GM23338 (cell line): Measurements from ENCODE around the gene COL18A1. TPM values are rescaled to one million over a fixed set of nuclear protein-coding genes. Genes with fewer than 3 reads are reported as not detected.
A peak's percentile ranks its signal among the peaks of the same experiment; 100 is the strongest.

ENCODE experiments used
- ATAC-seq: fragments of 200-7000 bp; cut with Tn5 transposase; 3 replicates; pipeline ENCODE4 v1.9.1; 2020
- DNase-seq: peaks from one replicate; pipeline ENCODE4 v3.0.0-alpha.2; 2015; ENCODE audit warnings: low spot score
- H2AFZ ChIP-seq: fragments of 200-600 bp; sonication (generic); 2 replicates; pipeline ENCODE4 v1.8.0; 2016; ENCODE audit warnings: antibody characterized with exemption, mild to moderate bottlenecking, moderate library complexity
- H3F3A ChIP-seq: fragments of 200-600 bp; sonication (generic); replicated peaks from 2 replicates; pipeline ENCODE4 v1.8.0; 2017; ENCODE audit warnings: antibody characterized with exemption, mixed run types, low read depth
- H3K27ac ChIP-seq: fragments of 200-600 bp; sonication (generic); 2 replicates; pipeline ENCODE4 v1.6.1; 2016; ENCODE audit warnings: low read depth
- H3K27me3 ChIP-seq: fragments of 200-600 bp; sonication (generic); 2 replicates; pipeline ENCODE4 v1.8.0; 2016; ENCODE audit warnings: mild to moderate bottlenecking, mixed run types, moderate library complexity; ENCODE audit not compliant: insufficient read depth
- H3K36me3 ChIP-seq: fragments of 200-600 bp; sonication (generic); 2 replicates; pipeline ENCODE4 v1.8.0; 2016; ENCODE audit warnings: mild to moderate bottlenecking; ENCODE audit not compliant: insufficient read depth
- H3K4me1 ChIP-seq: fragments of 200-600 bp; sonication (generic); 2 replicates; pipeline ENCODE4 v1.8.0; 2016; ENCODE audit warnings: mild to moderate bottlenecking, moderate library complexity; ENCODE audit not compliant: insufficient read depth
- H3K4me2 ChIP-seq: fragments of 200-600 bp; sonication (generic); 2 replicates; pipeline ENCODE4 v1.7.1; 2017; ENCODE audit warnings: mixed run types
- H3K4me3 ChIP-seq: fragments of 200-600 bp; sonication (generic); 2 replicates; pipeline ENCODE4 v1.6.1; 2016; ENCODE audit warnings: mixed run types
- H3K79me2 ChIP-seq: fragments of 200-600 bp; sonication (generic); replicated peaks from 2 replicates; pipeline ENCODE4 v1.8.0; 2017; ENCODE audit warnings: mild to moderate bottlenecking; ENCODE audit not compliant: insufficient read depth
- H3K9me2 ChIP-seq: fragments of 200-600 bp; sonication (generic); 2 replicates; pipeline ENCODE4 v1.8.0; 2017; ENCODE audit not compliant: insufficient read depth
- H4K20me1 ChIP-seq: fragments of 200-600 bp; sonication (generic); replicated peaks from 2 replicates; pipeline ENCODE4 v1.8.0; 2017; ENCODE audit warnings: mild to moderate bottlenecking; ENCODE audit not compliant: insufficient read depth
- H3K27ac Mint-ChIP-seq: 2 replicates; pipeline ENCODE4 v1.8.0; 2020; ENCODE audit warnings: inconsistent platforms, mild to moderate bottlenecking, moderate library complexity, mixed read lengths
- H3K27me3 Mint-ChIP-seq: 3 replicates; pipeline ENCODE4 v1.8.0; 2022; ENCODE audit warnings: low read depth, mild to moderate bottlenecking, moderate library complexity, mixed read lengths, inconsistent platforms; ENCODE audit not compliant: insufficient read depth, poor library complexity
- H3K36me3 Mint-ChIP-seq: 3 replicates; pipeline ENCODE4 v1.8.0; 2021; ENCODE audit warnings: low read depth, mild to moderate bottlenecking, inconsistent platforms, moderate library complexity, mixed read lengths
- H3K4me1 Mint-ChIP-seq: 3 replicates; pipeline ENCODE4 v1.8.0; 2020; ENCODE audit warnings: mild to moderate bottlenecking, inconsistent platforms, mixed read lengths
- H3K4me3 Mint-ChIP-seq: 3 replicates; pipeline ENCODE4 v1.8.0; 2021; ENCODE audit warnings: moderate library complexity, mild to moderate bottlenecking, inconsistent platforms, mixed read lengths
- H3K9me3 Mint-ChIP-seq: 3 replicates; pipeline ENCODE4 v1.8.0; 2020; ENCODE audit warnings: moderate library complexity, mild to moderate bottlenecking, inconsistent platforms, mixed read lengths
- CREB1 ChIP-seq: fragments of 250-450 bp; sonication (Bioruptor Pico); IDR thresholded peaks from 2 replicates; pipeline ENCODE4 v1.5.0; 2020; ENCODE audit warnings: low read depth, mild to moderate bottlenecking, moderate library complexity
- CTCF ChIP-seq, 2 experiments: fragments of 200-600 bp in 1 of 2; sonication (generic) in 1 of 2; conservative IDR thresholded peaks; 2 replicates each; pipeline versions ENCODE4 v1.5.1 to v1.6.1; 2016 to 2017; ENCODE audit warnings: antibody characterized with exemption in 2 of 2, low read depth in 2 of 2, mild to moderate bottlenecking in 2 of 2, moderate library complexity in 1 of 2
- ETS1 ChIP-seq: IDR thresholded peaks from 2 replicates; pipeline ENCODE4 v1.6.1; 2016; ENCODE audit warnings: antibody characterized with exemption
- EZH2 ChIP-seq: fragments of 200-600 bp; sonication (generic); IDR thresholded peaks from one replicate; pipeline ENCODE4 v1.8.0; 2017; ENCODE audit warnings: antibody characterized with exemption, mild to moderate bottlenecking, low read depth; ENCODE audit not compliant: unreplicated experiment
- EZH2phosphoT487 ChIP-seq: fragments of 200-600 bp; sonication (generic); IDR thresholded peaks from one replicate; pipeline ENCODE4 v1.8.1; 2018; ENCODE audit warnings: antibody characterized with exemption; ENCODE audit not compliant: unreplicated experiment
- JUNB ChIP-seq: IDR thresholded peaks from one replicate; pipeline ENCODE4 v1.6.1; 2016; ENCODE audit warnings: antibody characterized with exemption; ENCODE audit not compliant: unreplicated experiment
- NANOG ChIP-seq: IDR thresholded peaks from 2 replicates; pipeline ENCODE4 v1.6.1; 2016; ENCODE audit warnings: antibody characterized with exemption, borderline replicate concordance
- POLR2AphosphoS5 ChIP-seq: IDR thresholded peaks from 2 replicates; pipeline ENCODE4 v1.6.1; 2016; ENCODE audit warnings: antibody characterized with exemption, low read depth
- REST ChIP-seq: IDR thresholded peaks from one replicate; pipeline ENCODE4 v1.6.1; 2018; ENCODE audit warnings: antibody characterized with exemption; ENCODE audit not compliant: unreplicated experiment
- STAT1 ChIP-seq: IDR thresholded peaks from one replicate; pipeline ENCODE4 v1.6.1; 2016; ENCODE audit warnings: antibody characterized with exemption; ENCODE audit not compliant: unreplicated experiment
- ZNF114 ChIP-seq: fragments of 250-450 bp; sonication (Bioruptor Pico); IDR thresholded peaks from 2 replicates; pipeline ENCODE4 v1.5.0; 2020; ENCODE audit warnings: mild to moderate bottlenecking, moderate library complexity
- ZNF331 ChIP-seq: fragments of 250-450 bp; sonication (Bioruptor Pico); IDR thresholded peaks from 2 replicates; pipeline ENCODE4 v1.5.0; 2020; ENCODE audit warnings: low read depth, mild to moderate bottlenecking, moderate library complexity
- ZNF462 ChIP-seq: fragments of 250-450 bp; sonication (Bioruptor Pico); IDR thresholded peaks from 2 replicates; pipeline ENCODE4 v1.5.0; 2020; ENCODE audit warnings: mild to moderate bottlenecking, moderate library complexity
- polyA plus RNA-seq: library from polyadenylated mRNA; unstranded; fragments of >200 nt; fragmentation: Nextera tagmentation; extraction: Ambion mirVana; gene quantifications from 2 replicates; pipeline ENCODE4 v1.2.1, GENCODE V29; 2016
- total RNA-seq: library from RNA; depleted of rRNA; stranded (reverse); fragments of >200 nt; shearing (Covaris generic); gene quantifications from 2 replicates; pipeline ENCODE4 v1.2.3, GENCODE V29; 2014

The COL18A1 gene
- total and polyA plus RNA-seq, 2 experiments from 2014 or later: 38.4 to 430 TPM

- Mint-ChIP-seq H3K4me1 (peaks cover 69% of the 10 kb centered on the region), H3K27me3 (peaks cover 31% of the 10 kb centered on the region), H3K9me3 (no peaks in the 10 kb centered on the region; the same call in 1 of the 3 replicates), H3K27ac (peak overlapping the region; percentile 95), H3K4me3 (peak overlapping the region; percentile 76), H3K36me3 (peaks cover 26% of the 10 kb centered on the region; the same call in 2 of the 3 replicates)
- peak overlapping the region; percentile 86 for H3K4me3 ChIP-seq
- peaks cover 49% of the 10 kb centered on the region for H3K4me1 ChIP-seq
- TF ChIP-seq JUNB (no peak), NANOG (no peak), POLR2AphosphoS5 (no peak), STAT1 (no peak), ZNF331 (CRISPR knock-in tag) (no peak), REST (no peak), ZNF462 (CRISPR knock-in tag) (no peak), EZH2phosphoT487 (no peak), EZH2 (no peak), ETS1 (no peak), CREB1 (CRISPR knock-in tag) (no peak), ZNF114 (CRISPR knock-in tag) (no peak), CTCF (conservative IDR thresholded peaks at IDR 0.05; ENCODE audit: low read depth in 2 of 2) (no peak; a peak in 1 of 4 replicates)
- peaks cover 43% of the 10 kb centered on the region for H4K20me1 ChIP-seq
- peak; percentile 2; the same call in 2 of the 3 replicates for ATAC-seq
- no peak for DNase-seq
- H3K27ac ChIP-seq: peak overlapping the region; percentile 92
- H2AFZ ChIP-seq: no peak overlapping the region
- H3F3A ChIP-seq: peaks cover 30% of the 10 kb centered on the region
- no peaks in the 10 kb centered on the region for H3K9me2 ChIP-seq
- peaks cover 3% of the 10 kb centered on the region; the same call in 1 of the 2 replicates for H3K27me3 ChIP-seq
- H3K36me3 ChIP-seq: no peaks in the 10 kb centered on the region; the same call in 1 of the 2 replicates
- peak overlapping the region; percentile 97 for H3K4me2 ChIP-seq
- H3K79me2 ChIP-seq: peaks cover 68% of the 10 kb centered on the region
These were observed 2.8 kb downstream of the COL18A1 start for GRCh38 chr21:45407629-45408247.
